ENCODE data around the gene TNXB.
A peak's percentile ranks its signal among the peaks of the same experiment; 100 is the strongest.

Gene TNXB

GRCh38 chr6:32114796-32115195 is 5.7 kb upstream of the TNXB start:
- Histone ChIP-seq H2BK120ac (ENCODE audit: low read depth, low read length) (peak overlapping the region; percentile 24), H3K79me1 (replicated peaks; ENCODE audit: low read length, poor library complexity, severe bottlenecking) (peaks cover 3% of the 10 kb centered on the region), H2BK12ac (ENCODE audit: low read length in 2 of 2) (peak overlapping the region in 1 of 2 experiments; percentile 81), H2BK5ac (ENCODE audit: low read depth, low read length, poor library complexity, severe bottlenecking) (no peak overlapping the region), H3K9ac (ENCODE audit: low read length) (peak overlapping the region; percentile 88), H3K4me3 (ENCODE audit: insufficient read depth in 1 of 2, low read depth in 1 of 2, low read length in 2 of 2) (no peak overlapping the region), H3K4me1 (ENCODE audit: control insufficient read depth, insufficient read depth, low read depth, low read length) (peaks cover 7% of the 10 kb centered on the region), H3K27me3 (ENCODE audit: control insufficient read depth in 1 of 2, insufficient read depth in 1 of 2, low read length in 2 of 2) (peaks cover 0 to 11% of the 10 kb centered on the region in 2 experiments), H3K14ac (ENCODE audit: low read length in 2 of 2) (no peak overlapping the region), H4K8ac (ENCODE audit: low read length) (peak overlapping the region; percentile 59), H3K9me3 (ENCODE audit: control insufficient read depth, low read length) (no peaks in the 10 kb centered on the region), H3K4me2 (ENCODE audit: low read length, poor library complexity, severe bottlenecking) (no peak overlapping the region), H2BK15ac (ENCODE audit: low read depth, poor library complexity, severe bottlenecking) (no peak overlapping the region), H4K91ac (ENCODE audit: low read length) (no peak overlapping the region), H2AK5ac (ENCODE audit: low read length, severe bottlenecking) (no peak overlapping the region), H3K4ac (ENCODE audit: low read depth in 1 of 2, low read length in 2 of 2) (peak overlapping the region; percentile 24 to 43), H3K36me3 (ENCODE audit: control insufficient read depth in 1 of 2, insufficient read depth in 2 of 2, low read depth in 1 of 2, low read length in 2 of 2) (peaks cover 41 to 53% of the 10 kb centered on the region in 2 experiments), H3K27ac (ENCODE audit: low read length, poor library complexity, severe bottlenecking) (no peak overlapping the region), H2AFZ (ENCODE audit: low read depth, low read length) (no peak overlapping the region), H3K18ac (ENCODE audit: low read depth in 1 of 2, low read length in 2 of 2) (peak overlapping the region in 1 of 2 experiments; percentile 48), H3K23ac (ENCODE audit: low read length in 2 of 2) (no peak overlapping the region)
- DNase-seq: peak; percentile 96
- WGBS: 0% methylated on average over 6 of the region's 8 CpGs

- Histone ChIP-seq H2BK12ac (ENCODE audit: low read length in 2 of 2) (peak overlapping the region; percentile 29 to 96), H3K4me1 (ENCODE audit: control insufficient read depth, insufficient read depth, low read depth, low read length) (peaks cover 7% of the 10 kb centered on the region), H3K23ac (ENCODE audit: low read length in 2 of 2) (peak overlapping the region in 1 of 2 experiments; percentile 46), H2AK5ac (ENCODE audit: low read length, severe bottlenecking) (no peak overlapping the region), H3K4ac (ENCODE audit: low read depth in 1 of 2, low read length in 2 of 2) (peak overlapping the region; percentile 68 to 87), H2BK5ac (ENCODE audit: low read depth, low read length, poor library complexity, severe bottlenecking) (no peak overlapping the region), H3K9me3 (ENCODE audit: control insufficient read depth, low read length) (no peaks in the 10 kb centered on the region), H3K4me3 (ENCODE audit: insufficient read depth in 1 of 2, low read depth in 1 of 2, low read length in 2 of 2) (peak overlapping the region in 1 of 2 experiments; percentile 20), H4K91ac (ENCODE audit: low read length) (peak overlapping the region; percentile 93), H4K8ac (ENCODE audit: low read length) (peak overlapping the region; percentile 72), H2AFZ (ENCODE audit: low read depth, low read length) (no peak overlapping the region), H2BK15ac (ENCODE audit: low read depth, poor library complexity, severe bottlenecking) (peak overlapping the region; percentile 62), H3K79me1 (replicated peaks; ENCODE audit: low read length, poor library complexity, severe bottlenecking) (peaks cover 3% of the 10 kb centered on the region), H3K9ac (ENCODE audit: low read length) (peak overlapping the region; percentile 88), H3K27me3 (ENCODE audit: control insufficient read depth in 1 of 2, insufficient read depth in 1 of 2, low read length in 2 of 2) (peaks cover 0 to 23% of the 10 kb centered on the region in 2 experiments), H3K27ac (ENCODE audit: low read length, poor library complexity, severe bottlenecking) (no peak overlapping the region), H3K14ac (ENCODE audit: low read length in 2 of 2) (peak overlapping the region in 1 of 2 experiments; percentile 87), H3K4me2 (ENCODE audit: low read length, poor library complexity, severe bottlenecking) (no peak overlapping the region), H2BK120ac (ENCODE audit: low read depth, low read length) (peak overlapping the region; percentile 82), H3K36me3 (ENCODE audit: control insufficient read depth in 1 of 2, insufficient read depth in 2 of 2, low read depth in 1 of 2, low read length in 2 of 2) (peaks cover 32 to 49% of the 10 kb centered on the region in 2 experiments), H3K18ac (ENCODE audit: low read depth in 1 of 2, low read length in 2 of 2) (peak overlapping the region; percentile 67 to 90)
- peak; percentile 99 for DNase-seq
- 80% methylated on average over 7 of the region's 9 CpGs for WGBS
Observed at GRCh38 chr6:32113386-32114352, 4.5 kb upstream of the TNXB start.

- Histone ChIP-seq H2BK5ac (ENCODE audit: low read depth, low read length, poor library complexity, severe bottlenecking) (no peak overlapping the region), H3K36me3 (ENCODE audit: control insufficient read depth in 1 of 2, insufficient read depth in 2 of 2, low read depth in 1 of 2, low read length in 2 of 2) (peaks cover 22 to 39% of the 10 kb centered on the region in 2 experiments), H3K4me2 (ENCODE audit: low read length, poor library complexity, severe bottlenecking) (no peak overlapping the region), H3K14ac (ENCODE audit: low read length in 2 of 2) (no peak overlapping the region), H3K27me3 (ENCODE audit: control insufficient read depth in 1 of 2, insufficient read depth in 1 of 2, low read length in 2 of 2) (peaks cover 0 to 34% of the 10 kb centered on the region in 2 experiments), H4K8ac (ENCODE audit: low read length) (no peak overlapping the region), H3K79me1 (replicated peaks; ENCODE audit: low read length, poor library complexity, severe bottlenecking) (peaks cover 3% of the 10 kb centered on the region), H3K4me1 (ENCODE audit: control insufficient read depth, insufficient read depth, low read depth, low read length) (peaks cover 15% of the 10 kb centered on the region), H2BK12ac (ENCODE audit: low read length in 2 of 2) (peak overlapping the region in 1 of 2 experiments; percentile 45), H3K4ac (ENCODE audit: low read depth in 1 of 2, low read length in 2 of 2) (no peak overlapping the region), H3K4me3 (ENCODE audit: insufficient read depth in 1 of 2, low read depth in 1 of 2, low read length in 2 of 2) (peak overlapping the region in 1 of 2 experiments; percentile 43), H3K18ac (ENCODE audit: low read depth in 1 of 2, low read length in 2 of 2) (peak overlapping the region in 1 of 2 experiments; percentile 18), H4K91ac (ENCODE audit: low read length) (no peak overlapping the region), H2BK15ac (ENCODE audit: low read depth, poor library complexity, severe bottlenecking) (no peak overlapping the region), H2AFZ (ENCODE audit: low read depth, low read length) (no peak overlapping the region), H2AK5ac (ENCODE audit: low read length, severe bottlenecking) (no peak overlapping the region), H3K23ac (ENCODE audit: low read length in 2 of 2) (no peak overlapping the region), H3K9ac (ENCODE audit: low read length) (peak overlapping the region; percentile 87), H3K9me3 (ENCODE audit: control insufficient read depth, low read length) (no peaks in the 10 kb centered on the region), H2BK120ac (ENCODE audit: low read depth, low read length) (no peak overlapping the region), H3K27ac (ENCODE audit: low read length, poor library complexity, severe bottlenecking) (no peak overlapping the region)
- WGBS: 81% methylated on average over 7 of the region's 9 CpGs
- DNase-seq: peak; percentile 56
Observed at GRCh38 chr6:32112431-32112980, 3.4 kb upstream of the TNXB start.

All from mesenchymal stem cell (in vitro differentiated cells and primary cell).